GM10266 (cell line): ENCODE measurements around the gene PRR12.
A peak's percentile ranks its signal among the peaks of the same experiment; 100 is the strongest.

ENCODE experiments used
- DNase-seq: peaks from one replicate; pipeline ENCODE4 v3.0.0; 2012; ENCODE audit errors: extremely low spot score
- CTCF ChIP-seq: IDR thresholded peaks from 2 replicates; pipeline ENCODE4 v1.5.1; 2012; ENCODE audit warnings: mild to moderate bottlenecking, low read depth; ENCODE audit not compliant: control insufficient read depth, insufficient read depth; ENCODE audit errors: missing control alignments

PRR12 gene

GRCh38 chr19:49573425-49573824 lies 17.6 kb upstream of the PRR12 start:
- TF ChIP-seq CTCF: no peak
- no peak for DNase-seq

GRCh38 chr19:49574206-49574755 lies 16.7 kb upstream of the PRR12 start:
- no peak for TF ChIP-seq CTCF
- DNase-seq: no peak

GRCh38 chr19:49579193-49579592 lies 11.8 kb upstream of the PRR12 start:
- no peak for TF ChIP-seq CTCF

GRCh38 chr19:49579947-49580263 lies 11.1 kb upstream of the PRR12 start:
- no peak for TF ChIP-seq CTCF
- DNase-seq: no peak

More at GRCh38 chr19:49579193-49579592, 11.8 kb upstream of the PRR12 start:
- DNase-seq: no peak

- peak; percentile 88 for DNase-seq
- TF ChIP-seq CTCF: no peak
These were observed 10.5 kb upstream of the PRR12 start, which contains the start of gene NOSIP for GRCh38 chr19:49580264-49581006. TSS of gene NOSIP (minus strand) at chr19:49580556. CDS start at chr19:49560691, 19,865 bp downstream.

GRCh38 chr19:49581007-49581508 lies 9.9 kb upstream of the PRR12 start, which contains the start of gene PRRG2:
TSS of gene PRRG2 (plus strand) at chr19:49581316. CDS start at chr19:49583220, 1,904 bp downstream.
- no peak for TF ChIP-seq CTCF
- DNase-seq: no peak

GRCh38 chr19:49583239-49583638 lies 7.7 kb upstream of the PRR12 start:
- DNase-seq: no peak
- no peak for TF ChIP-seq CTCF
